Progenitor cell of endocrine pancreas (in vitro differentiated cells): ENCODE data around the gene RPL13. TPM values are rescaled to one million over a fixed set of nuclear protein-coding genes. Genes with fewer than 3 reads are reported as not detected.
"Not testable (repeated sequence)": the region's sequence is repeated elsewhere in the genome, so short reads cannot be mapped to it uniquely, and the experiment has no call there.

Experiments
- DNase-seq: peaks from one replicate; pipeline ENCODE4 v3.0.0; 2021; ENCODE audit warnings: low spot score; ENCODE audit not compliant: unreplicated experiment
- H3K27ac Mint-ChIP-seq: 2 replicates; pipeline ENCODE4 v1.8.0; 2021; ENCODE audit warnings: mild to moderate bottlenecking, moderate library complexity, mixed read lengths
- H3K27me3 Mint-ChIP-seq: 2 replicates; pipeline ENCODE4 v1.8.0; 2021; ENCODE audit warnings: mixed read lengths
- H3K36me3 Mint-ChIP-seq: 2 replicates; pipeline ENCODE4 v1.8.0; 2022; ENCODE audit warnings: mixed read lengths; ENCODE audit not compliant: insufficient read depth
- H3K4me1 Mint-ChIP-seq: 2 replicates; pipeline ENCODE4 v1.8.0; 2021; ENCODE audit warnings: low read depth, mixed read lengths
- H3K4me3 Mint-ChIP-seq: 2 replicates; pipeline ENCODE4 v1.8.0; 2021; ENCODE audit warnings: low read depth, mild to moderate bottlenecking, moderate library complexity, mixed read lengths
- H3K9me3 Mint-ChIP-seq: 2 replicates; pipeline ENCODE4 v1.8.0; 2021; ENCODE audit warnings: low read depth, mixed read lengths
- total RNA-seq: library from RNA; stranded (reverse); gene quantifications from 2 replicates; pipeline ENCODE4 v1.2.1, GENCODE V29; 2021
- TF ChIP-seq, protein P1 (sequence below): fragments of 200-600 bp; sonication (generic); IDR thresholded peaks from one replicate; pipeline ENCODE4 v1.5.0; 2021; ENCODE audit warnings: antibody characterized with exemption, mild to moderate bottlenecking; ENCODE audit not compliant: unreplicated experiment

RPL13 gene
- total RNA-seq, 1 donor from 2014 or later, result 1,643 TPM

DNA sequence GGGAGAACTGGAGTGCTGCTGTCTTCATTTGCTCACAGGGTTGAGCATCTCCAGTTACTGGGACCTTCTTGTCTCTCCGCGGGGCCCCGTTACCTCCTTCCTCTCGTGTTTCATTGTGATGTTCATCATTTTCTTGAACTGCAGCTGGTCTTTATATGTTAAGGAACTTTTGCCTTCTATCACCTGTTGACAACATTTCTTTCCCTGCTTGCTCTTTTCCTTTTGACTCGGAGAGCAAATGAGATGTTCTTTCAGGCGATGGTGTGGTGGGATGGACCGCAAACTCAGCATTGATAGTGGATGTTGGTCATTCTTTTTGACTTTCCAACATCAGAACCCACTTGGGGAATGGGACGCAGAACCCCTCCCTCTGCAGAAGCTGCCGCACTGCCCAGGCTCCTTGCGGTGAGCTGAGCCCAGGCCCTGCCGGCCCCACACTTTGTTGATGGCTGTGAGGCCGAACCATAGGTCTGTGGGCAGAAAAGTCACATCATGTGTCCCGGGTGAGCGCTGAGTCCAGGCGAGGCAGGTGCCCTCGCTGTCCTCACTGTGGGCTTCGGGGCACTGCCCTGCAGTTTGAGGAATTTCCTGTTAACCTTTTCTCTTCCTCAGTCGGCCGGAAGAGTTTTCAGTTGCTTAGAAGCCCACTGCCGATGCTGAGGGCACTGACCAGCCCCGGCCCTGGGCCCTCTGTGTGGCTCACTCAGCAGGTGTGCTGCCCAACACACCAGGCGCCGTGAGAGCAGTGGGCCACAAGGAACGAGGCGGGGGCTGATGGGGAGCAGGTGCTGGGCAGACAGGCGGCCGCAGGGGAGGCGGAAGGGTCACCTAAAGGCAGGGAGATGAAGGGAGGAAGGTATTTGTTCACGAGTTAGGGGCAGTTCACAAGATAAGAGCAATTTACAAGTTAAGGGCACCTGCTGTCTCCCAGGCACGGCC lies 7.4 kb downstream of the RPL13 start:
- Mint-ChIP-seq H3K9me3 (no peaks in the 10 kb centered on the region), H3K27ac (no peak overlapping the region), H3K4me3 (no peak overlapping the region), H3K27me3 (peaks cover 34% of the 10 kb centered on the region), H3K36me3 (peaks cover 10% of the 10 kb centered on the region), H3K4me1 (peaks cover 20% of the 10 kb centered on the region)
- no peak for DNase-seq
- TF ChIP-seq, protein P1, sequence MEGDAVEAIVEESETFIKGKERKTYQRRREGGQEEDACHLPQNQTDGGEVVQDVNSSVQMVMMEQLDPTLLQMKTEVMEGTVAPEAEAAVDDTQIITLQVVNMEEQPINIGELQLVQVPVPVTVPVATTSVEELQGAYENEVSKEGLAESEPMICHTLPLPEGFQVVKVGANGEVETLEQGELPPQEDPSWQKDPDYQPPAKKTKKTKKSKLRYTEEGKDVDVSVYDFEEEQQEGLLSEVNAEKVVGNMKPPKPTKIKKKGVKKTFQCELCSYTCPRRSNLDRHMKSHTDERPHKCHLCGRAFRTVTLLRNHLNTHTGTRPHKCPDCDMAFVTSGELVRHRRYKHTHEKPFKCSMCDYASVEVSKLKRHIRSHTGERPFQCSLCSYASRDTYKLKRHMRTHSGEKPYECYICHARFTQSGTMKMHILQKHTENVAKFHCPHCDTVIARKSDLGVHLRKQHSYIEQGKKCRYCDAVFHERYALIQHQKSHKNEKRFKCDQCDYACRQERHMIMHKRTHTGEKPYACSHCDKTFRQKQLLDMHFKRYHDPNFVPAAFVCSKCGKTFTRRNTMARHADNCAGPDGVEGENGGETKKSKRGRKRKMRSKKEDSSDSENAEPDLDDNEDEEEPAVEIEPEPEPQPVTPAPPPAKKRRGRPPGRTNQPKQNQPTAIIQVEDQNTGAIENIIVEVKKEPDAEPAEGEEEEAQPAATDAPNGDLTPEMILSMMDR, result no peak

DNA sequence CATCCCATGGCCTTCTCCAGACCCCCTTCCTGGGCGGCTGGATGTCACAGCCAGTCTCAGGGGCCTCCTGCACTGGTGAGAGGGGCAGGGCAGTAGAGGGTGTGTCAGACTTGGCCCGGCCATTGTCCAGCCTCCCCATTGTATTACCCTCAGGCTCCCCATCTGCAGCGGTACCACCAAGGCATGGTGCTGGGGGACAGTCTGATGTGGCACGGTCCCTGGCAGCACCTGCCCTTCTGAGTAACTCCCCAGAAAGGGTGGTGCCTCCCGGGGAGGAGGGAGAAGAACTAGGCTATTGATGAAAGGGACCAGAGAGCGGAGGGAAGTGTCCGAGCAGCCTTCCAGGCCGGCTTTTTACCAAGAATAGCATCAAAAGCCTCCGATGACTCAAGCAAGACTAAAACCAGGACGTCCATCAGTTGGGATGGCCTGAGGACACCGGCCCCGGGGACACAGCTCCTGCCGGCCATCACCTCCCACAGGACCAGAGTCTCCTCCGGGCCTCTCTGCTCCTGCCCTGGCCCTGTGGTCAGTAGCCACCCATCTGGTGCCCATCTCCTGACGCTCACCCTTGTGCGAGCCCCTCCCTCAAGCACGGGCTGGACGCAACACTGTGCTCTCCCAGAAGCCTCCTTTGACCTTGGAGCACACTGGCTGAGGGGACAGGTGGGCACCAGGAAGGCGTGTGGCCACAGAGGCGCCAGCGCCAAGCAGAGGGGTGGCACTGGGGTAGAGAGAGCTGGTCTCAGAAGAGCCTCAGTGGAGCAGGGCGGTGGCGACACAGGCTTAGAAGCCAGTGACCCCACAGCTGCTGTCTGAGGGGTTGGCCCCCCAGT lies 9.2 kb downstream of the RPL13 start:
- Mint-ChIP-seq H3K4me3 (no peak overlapping the region), H3K9me3 (no peaks in the 10 kb centered on the region), H3K27me3 (peaks cover 47% of the 10 kb centered on the region), H3K4me1 (peaks cover 14% of the 10 kb centered on the region), H3K36me3 (peaks cover 2% of the 10 kb centered on the region), H3K27ac (no peak overlapping the region)
- TF ChIP-seq, protein P1, result no peak
- DNase-seq, result no peak

DNA sequence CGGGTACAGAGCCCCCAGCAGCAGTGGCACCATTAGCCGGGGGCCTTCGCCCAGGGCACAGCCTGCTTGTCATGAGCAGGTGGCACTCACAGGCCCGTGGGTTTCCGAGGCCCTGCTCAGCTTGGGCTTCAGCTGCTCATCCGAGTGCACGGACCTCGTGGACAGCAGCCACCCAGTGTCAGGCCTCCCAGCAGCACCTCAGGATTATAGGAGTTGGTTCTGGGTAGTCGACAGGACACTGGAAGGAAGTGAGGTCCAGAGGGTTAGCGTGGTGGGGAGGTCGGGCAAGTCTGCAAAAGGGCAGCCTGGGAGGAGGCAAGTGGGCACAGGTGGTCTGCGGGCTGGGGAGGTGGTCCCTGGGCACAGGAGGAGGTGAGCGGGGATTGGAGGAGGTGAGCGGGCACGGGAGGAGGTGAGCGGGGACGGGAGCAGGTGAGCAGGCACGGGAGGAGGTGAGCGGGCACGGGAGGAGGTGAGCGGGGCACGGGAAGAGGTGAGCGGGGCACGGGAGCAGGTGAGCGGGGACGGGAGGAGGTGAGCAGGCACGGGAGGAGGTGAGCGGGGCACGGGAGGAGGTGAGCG lies 10.0 kb downstream of the RPL13 start:
- H3K4me1 Mint-ChIP-seq, result peaks cover 10% of the 10 kb centered on the region
- no peak overlapping the region for H3K27ac Mint-ChIP-seq
- no peak for DNase-seq
- peaks cover 47% of the 10 kb centered on the region for H3K27me3 Mint-ChIP-seq
- H3K9me3 Mint-ChIP-seq, result no peaks in the 10 kb centered on the region
- TF ChIP-seq, protein P1, result no peak
- no peaks in the 10 kb centered on the region for H3K36me3 Mint-ChIP-seq
- no peak overlapping the region for H3K4me3 Mint-ChIP-seq

DNA sequence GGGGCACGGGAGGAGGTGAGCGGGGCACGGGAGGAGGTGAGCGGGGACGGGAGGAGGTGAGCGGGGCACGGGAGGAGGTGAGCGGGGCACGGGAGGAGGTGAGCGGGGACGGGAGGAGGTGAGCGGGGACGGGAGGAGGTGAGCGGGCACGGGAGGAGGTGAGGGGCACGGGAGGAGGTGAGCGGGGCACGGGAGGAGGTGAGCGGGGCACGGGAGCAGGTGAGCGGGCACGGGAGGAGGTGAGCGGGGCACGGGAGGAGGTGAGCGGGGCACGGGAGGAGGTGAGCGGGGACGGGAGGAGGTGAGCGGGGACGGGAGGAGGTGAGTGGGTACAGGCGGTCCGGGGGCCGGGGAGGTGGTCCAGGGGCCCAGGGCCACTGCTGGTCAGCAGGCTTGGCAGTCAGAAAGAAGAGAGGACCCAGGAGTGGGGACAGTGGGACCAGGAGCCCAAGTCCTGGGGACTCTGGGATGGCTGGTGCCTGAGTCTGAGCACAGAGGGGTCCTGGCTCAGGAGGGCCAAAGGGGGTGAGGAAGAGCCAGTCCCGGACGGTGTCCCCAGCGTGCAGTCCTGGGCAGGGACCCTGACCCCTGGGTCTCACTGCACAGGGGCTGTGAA lies 10.6 kb downstream of the RPL13 start:
- not testable (repeated sequence) for H3K9me3 Mint-ChIP-seq, H3K4me3 Mint-ChIP-seq, H3K27ac Mint-ChIP-seq, DNase-seq, H3K36me3 Mint-ChIP-seq, H3K4me1 Mint-ChIP-seq
- H3K27me3 Mint-ChIP-seq, result peaks cover 47% of the 10 kb centered on the region

DNA sequence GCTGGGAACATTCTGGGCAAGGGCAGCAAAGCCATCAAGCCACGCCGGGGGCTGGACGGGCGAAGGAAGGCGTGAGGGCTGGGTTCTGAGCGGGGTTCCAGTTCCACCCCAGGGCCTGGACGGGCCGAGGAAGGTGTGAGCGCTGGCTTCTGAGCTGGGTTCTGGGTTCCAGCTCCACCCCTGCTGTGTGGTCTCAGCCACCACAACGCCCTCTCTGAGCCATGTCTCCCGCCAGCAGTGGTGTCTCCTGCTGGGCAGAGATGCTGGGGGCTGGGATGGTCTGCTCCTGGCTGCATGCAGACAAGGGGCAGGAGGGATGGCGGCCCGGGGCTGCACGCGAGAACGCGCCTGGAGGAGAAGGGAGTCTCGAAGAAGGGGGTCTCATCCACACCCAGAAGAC lies 11.2 kb downstream of the RPL13 start:
- Mint-ChIP-seq H3K36me3 (no peaks in the 10 kb centered on the region), H3K4me1 (peaks cover 5% of the 10 kb centered on the region), H3K9me3 (no peaks in the 10 kb centered on the region), H3K27ac (no peak overlapping the region), H3K4me3 (no peak overlapping the region), H3K27me3 (peaks cover 44% of the 10 kb centered on the region)
- TF ChIP-seq, protein P1, result no peak
- no peak for DNase-seq
